GM19455 (cell line): ENCODE measurements around the gene DDX54.

Experiments
- ATAC-seq: cut with Tn5 transposase; IDR thresholded peaks from one replicate; pipeline ENCODE4 v1.9.1; 2021; ENCODE audit not compliant: unreplicated experiment

The DDX54 gene

GRCh38 chr12:113195598-113195997 is 10.3 kb upstream of the DDX54 start:
- ATAC-seq: no peak

- ATAC-seq: no peak
Observed at GRCh38 chr12:113194971-113195391, 9.7 kb upstream of the DDX54 start.

DNA sequence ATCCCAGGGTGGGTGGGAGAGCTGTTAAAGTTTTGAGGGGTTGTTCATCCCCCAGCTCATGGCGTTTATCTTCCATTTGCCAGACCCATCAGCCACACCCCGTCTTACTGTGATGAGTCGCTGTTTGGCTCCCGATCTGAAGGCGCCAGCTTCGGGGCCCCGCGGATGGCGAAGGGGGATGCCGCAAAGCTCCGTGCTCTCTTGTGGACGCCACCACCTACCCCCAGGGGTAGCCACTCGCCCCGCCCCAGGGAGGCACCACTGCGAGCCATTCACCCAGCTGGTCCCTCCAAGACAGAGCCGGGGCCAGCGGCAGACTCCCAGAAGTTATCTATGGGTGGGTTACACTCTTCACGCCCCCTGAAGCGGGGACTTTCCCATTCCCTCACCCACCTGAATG is 5.9 kb upstream of the DDX54 start:
- no peak for ATAC-seq

- ATAC-seq: no peak
Observed at GRCh38 chr12:113190761-113191160, 5.5 kb upstream of the DDX54 start.

- no peak for ATAC-seq
Observed at GRCh38 chr12:113189361-113189760, 4.1 kb upstream of the DDX54 start.

DNA sequence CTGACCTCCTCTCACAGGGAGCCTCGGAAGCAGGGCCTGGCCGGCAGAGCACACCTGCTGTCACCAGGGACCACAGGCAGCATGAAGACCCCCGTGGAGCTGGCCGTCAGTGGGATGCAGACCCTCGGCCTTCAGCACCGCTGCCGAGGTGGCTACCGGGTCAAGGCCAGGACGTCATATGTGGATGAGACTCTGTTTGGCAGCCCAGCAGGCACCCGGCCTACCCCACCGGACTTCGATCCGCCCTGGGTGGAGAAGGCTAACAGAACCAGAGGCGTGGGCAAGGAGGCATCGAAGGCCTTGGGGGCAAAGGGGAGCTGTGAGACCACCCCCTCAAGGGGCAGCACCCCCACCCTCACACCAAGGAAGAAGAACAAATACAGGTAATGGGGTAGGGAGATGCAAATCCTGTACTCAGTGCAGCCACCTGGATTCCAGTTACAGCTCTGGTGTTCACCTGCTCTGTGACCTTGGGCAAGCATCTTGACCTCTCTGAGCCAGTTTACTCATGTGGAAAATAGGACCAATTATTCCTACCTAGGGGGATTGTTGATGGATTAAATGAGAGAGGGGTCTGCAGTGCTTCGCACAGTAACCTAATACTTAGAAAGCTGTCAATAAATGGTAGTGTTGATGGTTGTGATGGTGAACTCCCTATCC is 1.5 kb upstream of the DDX54 start:
- ATAC-seq: no peak

- ATAC-seq: no peak
Observed at GRCh38 chr12:113186033-113186365, 721 bp upstream of the DDX54 start.

GRCh38 chr12:113184900-113185179 is 438 bp downstream of the DDX54 start:
- peak; percentile 78 for ATAC-seq

DNA sequence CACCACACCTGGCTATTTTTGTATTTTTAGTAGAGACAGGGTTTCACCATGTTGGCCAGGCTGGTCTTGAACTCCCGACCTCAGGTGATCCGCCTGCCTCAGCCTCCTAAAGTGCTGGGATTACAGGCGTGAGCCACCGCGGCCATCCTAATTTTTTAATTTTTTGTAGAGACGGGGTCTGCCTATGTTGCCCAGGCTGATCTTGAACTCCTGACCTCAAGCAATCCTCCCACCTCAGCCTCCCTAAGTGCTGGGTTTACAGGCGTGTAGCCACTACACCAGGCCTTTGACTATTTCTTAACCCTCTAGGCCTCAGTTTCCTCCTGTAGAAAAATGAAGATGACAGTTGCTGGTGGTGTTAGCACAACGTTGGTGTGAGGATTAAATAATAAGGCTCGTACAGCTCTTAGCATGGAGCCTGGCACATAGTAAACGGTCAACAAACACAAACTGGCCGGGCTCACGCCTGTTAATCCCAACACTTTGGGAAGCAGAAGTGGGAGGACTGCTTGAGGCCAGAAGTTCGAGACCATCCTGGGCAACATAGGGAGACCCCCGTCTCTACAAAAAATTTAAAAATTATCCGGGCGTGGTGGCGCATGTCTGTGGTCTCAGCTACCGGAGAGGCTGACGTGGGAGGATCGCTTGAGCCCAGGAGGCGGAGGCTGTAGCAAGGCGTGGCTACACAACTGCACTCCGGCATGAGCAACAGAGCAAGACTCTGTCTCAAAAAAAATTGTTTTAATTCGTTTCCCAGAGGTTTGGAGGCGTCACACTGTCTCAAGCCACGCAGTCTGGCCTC is 979 bp downstream of the DDX54 start:
- ATAC-seq: peak; percentile 50

DNA sequence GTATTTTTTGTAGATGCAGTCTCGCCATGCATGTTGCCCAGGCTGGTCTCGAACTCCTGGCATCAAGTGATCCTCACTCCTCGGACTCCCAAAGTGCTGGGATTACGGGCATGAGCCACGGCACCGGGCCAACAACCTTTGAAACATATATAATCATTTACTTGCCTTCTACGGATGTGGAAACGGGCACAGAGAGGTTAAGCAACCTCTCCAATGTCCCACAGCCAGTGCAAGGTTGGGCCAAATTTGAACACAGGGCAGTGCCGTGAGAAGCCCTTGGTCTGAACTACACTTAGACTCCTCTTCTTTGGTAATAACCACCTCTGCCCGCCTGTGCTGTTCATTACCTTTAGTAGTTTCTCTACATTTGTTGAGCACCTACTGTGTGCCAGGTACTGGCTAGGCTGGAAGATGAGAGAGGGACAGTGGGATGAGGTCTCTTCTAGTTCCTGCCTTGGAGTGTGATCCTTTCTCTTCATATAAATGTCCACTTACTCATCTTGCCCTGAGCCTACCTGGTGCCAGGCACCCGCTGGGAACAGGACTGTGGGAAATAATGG is 2.2 kb downstream of the DDX54 start:
- no peak for ATAC-seq

- ATAC-seq: no peak
Observed at GRCh38 chr12:113181975-113182374, 3.3 kb downstream of the DDX54 start.

- ATAC-seq: no peak
Observed at GRCh38 chr12:113180333-113180732, 4.9 kb downstream of the DDX54 start.

GRCh38 chr12:113179023-113179422 is 6.3 kb downstream of the DDX54 start:
- no peak for ATAC-seq

- no peak for ATAC-seq
Observed at GRCh38 chr12:113174461-113175384, 10.6 kb downstream of the DDX54 start.

GRCh38 chr12:113173081-113173698 is 12.1 kb downstream of the DDX54 start:
- ATAC-seq: no peak

DNA sequence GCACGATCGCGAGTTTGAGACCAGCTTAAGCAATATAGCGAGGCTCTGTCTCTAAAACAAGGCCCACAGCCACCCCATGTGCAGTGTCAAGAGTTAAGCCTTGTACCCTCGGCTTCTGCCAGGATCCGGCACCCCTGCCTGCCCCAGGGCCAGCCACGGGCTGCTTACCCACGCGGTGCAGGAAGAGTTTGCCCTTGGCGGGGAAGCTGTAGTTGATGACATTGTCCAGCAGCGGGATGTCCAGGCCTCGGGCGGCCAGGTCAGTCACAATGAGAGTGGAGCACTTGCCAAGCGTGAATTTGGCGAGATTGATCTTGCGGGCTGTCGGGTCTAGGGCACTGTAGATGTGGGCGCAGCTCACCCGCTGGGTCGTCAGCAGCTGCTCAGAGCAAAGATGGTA is 13.1 kb downstream of the DDX54 start:
- ATAC-seq: no peak

- no peak for ATAC-seq
Observed at GRCh38 chr12:113171543-113171942, 13.7 kb downstream of the DDX54 start.

GRCh38 chr12:113170926-113171325 is 14.4 kb downstream of the DDX54 start:
- ATAC-seq: no peak

- ATAC-seq: no peak
Observed at GRCh38 chr12:113170457-113170856, 14.8 kb downstream of the DDX54 start.

GRCh38 chr12:113169697-113170096 is 15.6 kb downstream of the DDX54 start:
- no peak for ATAC-seq

- no peak for ATAC-seq
Observed at GRCh38 chr12:113167868-113168267, 17.4 kb downstream of the DDX54 start.
